Esophagus squamous epithelium (tissue), 5 donors: Measurements from ENCODE around the gene C12orf42. TPM values are rescaled to one million over a fixed set of nuclear protein-coding genes. Genes with fewer than 3 reads are reported as not detected.

ENCODE experiments used
- DNase-seq: peaks from one replicate; lab custom pipeline; 2025; lab: John Stamatoyannopoulos, UW
- H3K27ac ChIP-seq, 4 donors: fragments of 200-600 bp; sonication (generic); one replicate each; pipeline ENCODE4 v1.5.1; 2016 to 2019; ENCODE audit warnings: mild to moderate bottlenecking in 1 of 4
- H3K27me3 ChIP-seq, 4 donors: fragments of 200-600 bp; sonication (generic); 1 replicate in 3 of 4; 2 replicates in 1 of 4; pipeline versions ENCODE4 v1.5.1 to v1.6.0; 2017 to 2021; ENCODE audit warnings: antibody characterized with exemption in 1 of 4
- H3K36me3 ChIP-seq, 3 donors: fragments of 200-600 bp; sonication (generic); one replicate each; pipeline ENCODE4 v1.5.1; 2016 to 2019
- H3K4me1 ChIP-seq, 3 donors: fragments of 200-600 bp; sonication (generic); one replicate each; pipeline ENCODE4 v1.5.1; 2017 to 2019
- H3K4me3 ChIP-seq, 4 donors: fragments of 200-600 bp; sonication (generic); 1 replicate in 3 of 4; 2 replicates in 1 of 4; pipeline ENCODE4 v1.5.1; 2016 to 2019; ENCODE audit warnings: mild to moderate bottlenecking in 2 of 4, moderate library complexity in 1 of 4
- H3K9me3 ChIP-seq, 3 donors: fragments of 200-600 bp; sonication (generic); one replicate each; pipeline ENCODE4 v1.5.1; 2016 to 2019
- POLR2A ChIP-seq, 4 donors: fragments of 450-650 bp; IDR thresholded peaks; one replicate each; pipeline ENCODE4 v1.6.1; 2017; ENCODE audit warnings: antibody characterized with exemption in 4 of 4, mild to moderate bottlenecking in 4 of 4, moderate library complexity in 3 of 4
- WGBS, 2 donors: methylation state at CpG; one replicate each; pipeline ENCODE4 v1.1.5; 2018; 5-methylcytosine and 5-hydroxymethylcytosine counted together
- intact Hi-C: fragments of 100-400 bp; cut with DNase I; formaldehyde crosslinking; loops from one replicate; pipeline ENCODE4 v1.15.0; 2022
- total RNA-seq, 4 donors: library from RNA; depleted of rRNA; stranded (reverse); fragments of >200 nt; gene quantifications; one replicate each; pipeline ENCODE4 v1.1.0, GENCODE V29; 2016
- TF ChIP-seq, protein P1 (sequence below), 6 experiments: fragments of 450-650 bp in 4 of 6; fragments of 200-600 bp in 2 of 6; sonication (generic) in 2 of 6; IDR thresholded peaks; one replicate each; pipeline ENCODE4 v1.5.1; 2016 to 2019; ENCODE audit warnings: antibody characterized with exemption in 6 of 6, mild to moderate bottlenecking in 4 of 6, moderate library complexity in 4 of 6
- donor health status: DM: yes; HTN: yes; CAD: no.

C12orf42 gene
- total RNA-seq, 4 donors from 2014 or later = not detected

DNA sequence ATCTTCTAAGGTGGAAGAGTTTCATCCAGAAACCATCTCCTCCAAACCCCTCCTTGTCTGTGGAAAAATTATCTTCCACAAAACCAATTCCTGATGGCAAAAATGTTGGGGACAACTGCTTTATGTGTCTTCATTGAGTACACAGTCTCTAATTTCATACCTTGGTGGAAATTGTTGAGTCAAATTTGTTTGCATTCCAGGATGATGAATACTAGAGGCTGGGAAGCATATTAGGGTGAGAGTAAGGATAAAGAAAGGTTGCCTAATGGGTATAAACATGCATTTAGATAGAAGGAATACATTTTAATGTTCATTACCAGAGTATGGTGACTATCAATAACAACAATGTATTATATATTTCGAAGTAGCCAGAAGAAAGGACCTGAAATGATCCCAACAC, 98.2 kb downstream of the C12orf42 start:
- 26 to 29% methylated on average over 1 of the region's 1 CpG for WGBS, 2 donors
- DNase-seq = no peak
- intact Hi-C loops = no loop called here
- TF ChIP-seq, protein P1, sequence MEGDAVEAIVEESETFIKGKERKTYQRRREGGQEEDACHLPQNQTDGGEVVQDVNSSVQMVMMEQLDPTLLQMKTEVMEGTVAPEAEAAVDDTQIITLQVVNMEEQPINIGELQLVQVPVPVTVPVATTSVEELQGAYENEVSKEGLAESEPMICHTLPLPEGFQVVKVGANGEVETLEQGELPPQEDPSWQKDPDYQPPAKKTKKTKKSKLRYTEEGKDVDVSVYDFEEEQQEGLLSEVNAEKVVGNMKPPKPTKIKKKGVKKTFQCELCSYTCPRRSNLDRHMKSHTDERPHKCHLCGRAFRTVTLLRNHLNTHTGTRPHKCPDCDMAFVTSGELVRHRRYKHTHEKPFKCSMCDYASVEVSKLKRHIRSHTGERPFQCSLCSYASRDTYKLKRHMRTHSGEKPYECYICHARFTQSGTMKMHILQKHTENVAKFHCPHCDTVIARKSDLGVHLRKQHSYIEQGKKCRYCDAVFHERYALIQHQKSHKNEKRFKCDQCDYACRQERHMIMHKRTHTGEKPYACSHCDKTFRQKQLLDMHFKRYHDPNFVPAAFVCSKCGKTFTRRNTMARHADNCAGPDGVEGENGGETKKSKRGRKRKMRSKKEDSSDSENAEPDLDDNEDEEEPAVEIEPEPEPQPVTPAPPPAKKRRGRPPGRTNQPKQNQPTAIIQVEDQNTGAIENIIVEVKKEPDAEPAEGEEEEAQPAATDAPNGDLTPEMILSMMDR (IDR thresholded peaks at IDR 0.05) = no peak
- no peak for TF ChIP-seq POLR2A (IDR thresholded peaks at IDR 0.05)
- no peaks in the 10 kb centered on the region for H3K9me3 ChIP-seq
- no peaks in the 10 kb centered on the region for H3K27me3 ChIP-seq
- H3K4me1 ChIP-seq = no peaks in the 10 kb centered on the region
- no peaks in the 10 kb centered on the region for H3K36me3 ChIP-seq
- no peak overlapping the region for H3K27ac ChIP-seq
- no peak overlapping the region for H3K4me3 ChIP-seq

DNA sequence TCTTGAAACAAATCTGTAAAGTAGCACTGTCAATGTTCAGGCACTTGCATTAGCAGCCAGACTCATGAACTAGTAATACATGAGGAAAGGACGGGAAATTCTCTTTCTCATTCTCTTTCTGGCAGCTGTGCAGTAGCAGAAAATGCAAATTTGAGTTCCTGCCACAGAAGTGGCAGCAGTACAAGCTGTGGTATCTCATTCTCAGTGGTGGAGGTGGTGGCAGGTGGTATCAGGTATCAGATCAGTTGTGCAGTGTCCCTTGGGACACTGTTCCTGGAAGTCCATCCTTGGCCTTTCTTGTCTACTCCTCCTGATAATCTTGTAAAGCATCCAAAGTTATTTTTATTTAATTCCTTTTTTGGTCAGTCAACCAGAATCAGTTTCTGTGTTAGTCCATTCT, 103.0 kb downstream of the C12orf42 start:
- Histone ChIP-seq H3K27me3 (no peaks in the 10 kb centered on the region), H3K36me3 (no peaks in the 10 kb centered on the region), H3K4me1 (no peaks in the 10 kb centered on the region), H3K9me3 (no peaks in the 10 kb centered on the region), H3K4me3 (no peak overlapping the region), H3K27ac (no peak overlapping the region)
- no peak for DNase-seq
- 44 to 57% methylated on average over 1 of the region's 1 CpG for WGBS, 2 donors
- no peak for TF ChIP-seq POLR2A (IDR thresholded peaks at IDR 0.05)
- TF ChIP-seq, protein P1 (IDR thresholded peaks at IDR 0.05) = no peak
- intact Hi-C loops = no loop called here

DNA sequence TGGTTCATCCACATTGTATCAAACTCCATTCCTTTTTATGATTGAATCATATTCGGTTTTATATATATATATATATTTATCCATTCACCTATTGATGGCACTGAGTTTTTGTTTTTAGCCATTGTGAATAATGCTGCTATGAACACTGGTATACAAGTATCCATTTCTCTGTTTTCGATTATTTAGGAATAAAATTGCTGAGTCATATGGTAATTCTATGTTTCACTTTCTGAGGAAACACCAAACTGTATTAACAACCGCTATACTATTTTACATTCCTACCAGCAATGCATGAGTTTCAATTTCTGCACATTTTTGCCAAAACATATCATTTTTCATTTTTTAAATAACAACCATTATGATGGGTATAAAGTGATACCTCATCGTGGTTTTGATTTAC, 104.7 kb downstream of the C12orf42 start:
- H3K27ac ChIP-seq = no peak overlapping the region
- no peaks in the 10 kb centered on the region for H3K9me3 ChIP-seq
- H3K4me1 ChIP-seq = no peaks in the 10 kb centered on the region
- no peak overlapping the region for H3K4me3 ChIP-seq
- intact Hi-C loops = no loop called here
- no peaks in the 10 kb centered on the region for H3K36me3 ChIP-seq
- TF ChIP-seq POLR2A (IDR thresholded peaks at IDR 0.05) = no peak
- TF ChIP-seq, protein P1 (IDR thresholded peaks at IDR 0.05) = no peak
- WGBS, 2 donors = 76 to 82% methylated on average over 4 of the region's 4 CpGs
- no peak for DNase-seq
- no peaks in the 10 kb centered on the region for H3K27me3 ChIP-seq

DNA sequence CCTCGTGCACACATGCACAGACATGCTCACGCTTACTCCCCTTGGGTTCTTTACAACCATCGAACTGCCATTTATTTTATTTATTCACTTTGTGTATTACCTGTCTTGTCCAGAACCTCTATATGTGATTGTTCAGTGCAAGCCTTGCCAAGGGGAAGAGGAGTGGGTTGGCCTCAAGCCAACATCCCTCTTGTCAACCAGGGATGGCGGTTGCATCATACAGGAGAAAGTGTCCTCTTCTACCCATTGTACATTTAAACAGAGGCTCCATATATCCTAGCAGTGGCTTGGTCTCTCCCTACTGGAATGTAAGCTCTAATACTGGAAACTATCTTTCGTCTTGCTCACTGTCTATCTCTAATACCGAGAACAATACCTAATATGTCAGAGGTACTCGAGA, 108.4 kb downstream of the C12orf42 start:
- Histone ChIP-seq H3K4me3 (no peak overlapping the region), H3K9me3 (no peaks in the 10 kb centered on the region), H3K4me1 (no peaks in the 10 kb centered on the region), H3K27ac (no peak overlapping the region), H3K36me3 (no peaks in the 10 kb centered on the region), H3K27me3 (no peaks in the 10 kb centered on the region)
- 69 to 78% methylated on average over 7 of the region's 7 CpGs for WGBS, 2 donors
- DNase-seq = no peak
- intact Hi-C loops = no loop called here
- TF ChIP-seq, protein P1 (IDR thresholded peaks at IDR 0.05) = no peak
- TF ChIP-seq POLR2A (IDR thresholded peaks at IDR 0.05) = no peak

DNA sequence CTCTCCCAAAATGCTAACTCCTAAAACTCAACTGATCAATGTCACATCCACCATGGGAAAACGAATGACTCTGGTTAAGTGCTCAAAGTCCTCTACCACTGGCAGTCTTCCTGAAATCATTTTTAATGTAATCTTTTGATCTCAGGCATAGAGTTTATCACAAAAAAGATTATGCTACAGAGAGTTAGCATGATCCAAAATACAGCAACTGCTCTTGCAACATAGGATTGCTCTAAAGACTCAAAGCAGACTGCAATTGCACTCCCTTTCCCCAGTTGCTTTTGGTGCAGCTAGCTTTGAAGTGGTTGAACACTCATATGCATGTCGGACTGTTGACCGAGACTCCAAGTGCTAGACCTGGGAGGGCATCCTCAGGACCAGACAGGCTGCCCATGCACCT, 109.3 kb downstream of the C12orf42 start:
- Histone ChIP-seq H3K27ac (no peak overlapping the region), H3K4me3 (no peak overlapping the region), H3K4me1 (no peaks in the 10 kb centered on the region), H3K27me3 (no peaks in the 10 kb centered on the region), H3K36me3 (no peaks in the 10 kb centered on the region), H3K9me3 (no peaks in the 10 kb centered on the region)
- WGBS, 2 donors = 68 to 72% methylated on average over 3 of the region's 3 CpGs
- TF ChIP-seq, protein P1 (IDR thresholded peaks at IDR 0.05) = no peak
- no peak for DNase-seq
- intact Hi-C loops = no loop called here
